ENCODE data around the gene TMEM256.
A peak's percentile ranks its signal among the peaks of the same experiment; 100 is the strongest.
"Not testable (repeated sequence)": the region's sequence is repeated elsewhere in the genome, so short reads cannot be mapped to it uniquely, and the experiment has no call there.

TMEM256 gene

DNA sequence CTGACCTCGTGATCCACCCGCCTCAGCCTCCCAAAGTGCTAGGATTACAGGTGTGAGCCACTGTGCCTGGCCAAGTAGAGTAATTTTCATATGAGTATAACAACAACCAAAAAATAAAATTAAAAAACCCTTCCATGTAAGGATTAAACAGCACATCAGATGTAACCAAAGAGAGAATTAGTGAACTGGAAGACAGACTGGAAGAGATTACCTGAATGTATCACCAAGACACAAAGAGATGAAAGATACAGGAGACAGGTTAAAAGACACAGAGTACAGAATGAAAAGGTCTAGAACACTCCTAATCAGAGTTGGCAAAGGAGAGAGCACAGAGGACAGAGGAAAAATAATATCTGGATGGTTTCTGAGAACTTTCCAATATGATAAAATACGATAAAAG, 24.8 kb downstream of the TMEM256 start:
- no peak for DNase-seq (ENCODE audit: insufficient read length)
- FAIRE-seq = no peak
- TF ChIP-seq POLR2AphosphoS5 (IDR thresholded peaks at IDR 0.05; ENCODE audit: low read depth, low read length) (no peak), TAF1 (IDR thresholded peaks at IDR 0.05; ENCODE audit: borderline replicate concordance, low read depth, low read length) (no peak)

DNA sequence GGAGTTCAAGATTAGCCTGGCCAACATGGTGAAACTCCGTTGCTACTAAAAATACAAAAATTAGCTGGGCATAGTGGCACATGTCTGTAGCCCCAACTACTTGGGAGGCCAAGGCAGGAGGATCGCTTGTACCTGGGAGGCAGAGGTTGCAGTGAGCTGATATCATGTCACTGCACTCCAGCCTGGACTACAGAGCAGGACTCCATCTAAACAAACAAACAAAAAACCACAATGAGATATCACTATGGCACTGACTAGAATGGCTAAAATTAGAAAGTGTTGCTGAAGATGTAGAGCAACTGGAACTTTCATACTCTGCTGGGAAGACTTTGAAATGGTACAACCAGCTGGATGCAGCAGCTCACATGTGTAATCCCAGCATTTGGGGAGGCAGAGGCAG, 29.5 kb downstream of the TMEM256 start:
- DNase-seq (ENCODE audit: insufficient read length) (no peak), FAIRE-seq (no peak)
- TF ChIP-seq POLR2AphosphoS5 (IDR thresholded peaks at IDR 0.05; ENCODE audit: low read depth, low read length) (no peak), POLR2A (IDR thresholded peaks at IDR 0.05; ENCODE audit: low read depth, low read length) (no peak), TAF1 (IDR thresholded peaks at IDR 0.05; ENCODE audit: borderline replicate concordance, low read depth, low read length) (no peak)

DNA sequence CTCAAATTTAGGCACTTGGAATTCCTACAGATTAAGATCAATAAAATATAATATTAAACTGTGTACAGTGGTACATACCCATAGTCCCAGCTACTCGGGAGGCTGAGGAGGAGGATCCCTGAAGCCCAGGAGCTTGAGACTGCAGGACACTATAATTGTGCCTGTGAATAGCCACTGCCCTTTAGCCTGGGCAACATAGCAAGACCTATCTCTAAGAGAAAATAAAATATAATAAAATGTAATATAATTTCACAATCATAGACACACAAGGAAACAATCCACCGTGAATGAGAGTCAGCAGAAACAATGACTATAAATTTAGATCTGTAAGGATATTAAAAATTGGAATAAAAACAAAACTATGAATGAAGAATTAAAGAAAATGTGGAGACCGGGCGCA, 33.0 kb downstream of the TMEM256 start:
- TF ChIP-seq POLR2AphosphoS5 (IDR thresholded peaks at IDR 0.05; ENCODE audit: low read depth, low read length) (no peak), TAF1 (IDR thresholded peaks at IDR 0.05; ENCODE audit: borderline replicate concordance, low read depth, low read length) (no peak), POLR2A (IDR thresholded peaks at IDR 0.05; ENCODE audit: low read depth, low read length) (no peak)
- FAIRE-seq (no peak), DNase-seq (ENCODE audit: insufficient read length) (no peak)

DNA sequence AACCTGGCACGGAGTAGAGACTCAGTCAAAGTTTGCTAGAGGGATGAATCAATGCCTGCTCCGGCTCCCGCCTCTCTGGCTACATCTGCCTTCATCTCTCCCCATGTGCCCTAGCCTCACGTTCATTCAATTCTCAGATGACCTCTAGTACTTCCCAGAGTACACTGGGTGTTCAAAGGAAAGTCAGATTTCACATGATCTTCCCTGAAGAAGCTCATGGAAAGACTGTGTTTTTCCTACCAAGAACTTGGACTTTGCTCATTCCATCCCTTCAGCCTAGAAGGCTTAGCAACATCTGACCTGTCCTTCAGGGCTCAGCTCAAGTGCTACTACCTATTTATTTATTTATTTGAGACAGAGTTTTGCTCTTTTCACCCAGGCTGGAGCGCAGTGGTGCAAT, 34.1 kb downstream of the TMEM256 start:
- FAIRE-seq = no peak
- no peak for DNase-seq (ENCODE audit: insufficient read length)
- no peak for TF ChIP-seq POLR2AphosphoS5 (IDR thresholded peaks at IDR 0.05; ENCODE audit: low read depth, low read length)
- no peak for TF ChIP-seq TAF1 (IDR thresholded peaks at IDR 0.05; ENCODE audit: borderline replicate concordance, low read depth, low read length)
- no peak for TF ChIP-seq POLR2A (IDR thresholded peaks at IDR 0.05; ENCODE audit: low read depth, low read length)

DNA sequence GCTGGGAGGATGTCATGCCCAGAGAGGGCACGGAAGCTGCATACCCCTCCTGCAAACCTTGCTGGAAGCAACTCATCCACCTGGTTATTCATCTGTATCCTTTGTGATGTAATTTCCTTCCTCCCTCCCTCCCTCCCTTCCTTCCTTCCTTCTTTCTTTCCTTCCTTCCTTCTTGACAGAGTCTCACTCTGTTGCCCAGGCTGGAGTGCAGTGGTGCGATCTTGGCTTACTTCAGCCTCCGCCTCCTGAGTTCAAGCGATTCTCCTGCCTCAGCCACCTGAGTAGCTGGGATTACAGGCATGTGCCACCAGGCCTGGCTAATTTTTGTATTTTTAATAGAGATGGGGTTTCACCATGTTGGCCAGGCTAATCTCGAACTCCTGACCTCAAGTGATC, 35.3 kb downstream of the TMEM256 start:
- DNase-seq (ENCODE audit: insufficient read length); FAIRE-seq: not testable (repeated sequence)

DNA sequence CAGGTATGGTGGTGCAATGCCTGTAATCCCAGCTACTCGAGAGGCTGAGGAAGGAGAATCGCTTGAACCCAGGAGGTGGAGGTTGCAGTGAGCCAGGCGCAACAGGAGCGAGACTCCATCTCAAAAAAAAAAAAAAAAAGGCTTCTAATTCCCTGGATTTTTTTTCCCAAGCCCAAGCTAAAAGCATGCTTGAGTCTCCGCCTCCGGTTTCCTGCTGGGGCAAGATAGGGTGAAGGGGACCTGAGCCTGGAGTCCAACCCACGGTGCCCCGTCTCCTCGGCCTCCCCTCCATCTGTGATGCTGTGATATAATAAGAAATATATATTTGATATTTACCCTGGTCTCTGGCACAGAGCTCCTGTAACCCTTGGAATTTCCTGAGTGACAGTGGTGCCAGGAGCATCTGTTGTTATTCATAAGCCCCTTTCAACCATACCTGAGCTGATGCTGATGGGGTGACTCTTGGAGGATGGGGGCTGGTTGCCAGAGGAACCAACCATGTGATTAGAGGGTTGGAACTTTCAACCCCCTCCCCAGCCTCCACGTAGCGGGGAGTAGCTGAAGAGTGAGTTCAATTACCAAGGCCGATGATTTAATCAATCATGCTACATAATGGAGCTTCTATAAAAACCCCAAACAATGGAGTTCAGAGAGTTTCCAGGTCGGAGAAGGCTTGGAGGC, 35.8 kb downstream of the TMEM256 start:
- no peak for DNase-seq (ENCODE audit: insufficient read length)
- TF ChIP-seq POLR2AphosphoS5 (IDR thresholded peaks at IDR 0.05; ENCODE audit: low read depth, low read length) = no peak
- no peak for TF ChIP-seq POLR2A (IDR thresholded peaks at IDR 0.05; ENCODE audit: low read depth, low read length)
- no peak for TF ChIP-seq TAF1 (IDR thresholded peaks at IDR 0.05; ENCODE audit: borderline replicate concordance, low read depth, low read length)
- no peak for FAIRE-seq

DNA sequence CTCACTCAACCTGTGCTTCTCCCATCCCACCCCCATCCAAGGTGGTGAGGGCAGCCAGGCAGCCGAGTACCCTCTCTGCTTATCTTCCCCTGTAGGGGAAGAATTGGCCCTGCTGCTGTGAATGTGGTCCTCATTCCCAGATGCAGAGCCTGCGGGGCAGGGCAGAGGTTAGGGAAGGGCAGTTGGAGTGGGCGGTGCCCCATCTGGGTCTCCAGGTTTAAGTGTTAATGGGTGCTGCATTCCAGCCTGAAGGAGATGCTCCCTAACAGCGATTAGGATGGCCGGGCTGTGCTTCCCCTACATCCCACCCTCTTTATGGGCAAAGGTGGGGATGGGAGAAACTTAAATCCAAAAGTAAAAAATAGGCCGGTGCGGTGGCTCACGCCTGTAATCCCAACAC, 36.8 kb downstream of the TMEM256 start:
- no peak for DNase-seq (ENCODE audit: insufficient read length)
- TF ChIP-seq TAF1 (IDR thresholded peaks at IDR 0.05; ENCODE audit: borderline replicate concordance, low read depth, low read length) = no peak
- no peak for TF ChIP-seq POLR2A (IDR thresholded peaks at IDR 0.05; ENCODE audit: low read depth, low read length)
- TF ChIP-seq POLR2AphosphoS5 (IDR thresholded peaks at IDR 0.05; ENCODE audit: low read depth, low read length) = no peak
- no peak for FAIRE-seq

DNA sequence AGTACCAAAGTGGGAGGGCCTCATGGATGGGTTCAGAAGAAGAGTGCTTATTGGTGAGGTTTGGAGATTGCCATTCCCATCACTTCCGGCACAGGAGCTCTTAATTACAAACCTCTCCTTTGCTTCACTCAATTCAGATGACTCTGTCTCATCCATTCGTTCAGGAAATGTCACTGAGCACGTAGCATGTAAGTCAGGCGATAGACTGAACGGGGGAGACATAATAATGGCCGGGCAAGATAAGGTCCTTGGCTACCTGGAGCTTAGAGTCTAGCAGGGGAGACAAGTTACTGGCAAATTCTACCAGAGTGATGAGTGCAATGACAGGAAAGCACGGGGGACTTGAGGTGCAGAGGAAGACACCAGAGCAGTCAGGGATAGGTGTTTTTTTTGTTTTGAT, 37.9 kb downstream of the TMEM256 start:
- DNase-seq (ENCODE audit: insufficient read length); FAIRE-seq: not testable (repeated sequence)

DNA sequence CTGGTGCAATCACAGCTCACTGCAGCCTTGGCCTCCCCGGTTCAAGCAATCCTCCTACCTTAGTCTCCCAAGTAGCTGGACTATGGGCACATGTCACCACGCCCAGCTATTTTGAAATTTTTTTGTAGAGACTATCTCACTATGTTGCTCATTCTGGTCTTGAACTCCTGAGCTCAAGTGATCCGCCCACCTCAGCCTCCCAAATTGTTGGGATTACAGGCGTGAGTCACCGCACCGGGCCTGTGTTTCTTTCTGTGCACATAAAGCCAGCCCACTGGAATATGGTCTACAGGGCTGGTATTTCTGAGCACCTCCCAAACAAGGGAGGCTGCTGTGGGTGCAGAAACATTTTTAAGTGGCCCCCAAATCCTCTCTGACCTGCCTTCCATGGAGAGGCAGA, 40.6 kb downstream of the TMEM256 start:
- no peak for TF ChIP-seq POLR2AphosphoS5 (IDR thresholded peaks at IDR 0.05; ENCODE audit: low read depth, low read length)
- TF ChIP-seq TAF1 (IDR thresholded peaks at IDR 0.05; ENCODE audit: borderline replicate concordance, low read depth, low read length) = no peak
- no peak for TF ChIP-seq POLR2A (IDR thresholded peaks at IDR 0.05; ENCODE audit: low read depth, low read length)
- DNase-seq (ENCODE audit: insufficient read length) = no peak
- no peak for FAIRE-seq

DNA sequence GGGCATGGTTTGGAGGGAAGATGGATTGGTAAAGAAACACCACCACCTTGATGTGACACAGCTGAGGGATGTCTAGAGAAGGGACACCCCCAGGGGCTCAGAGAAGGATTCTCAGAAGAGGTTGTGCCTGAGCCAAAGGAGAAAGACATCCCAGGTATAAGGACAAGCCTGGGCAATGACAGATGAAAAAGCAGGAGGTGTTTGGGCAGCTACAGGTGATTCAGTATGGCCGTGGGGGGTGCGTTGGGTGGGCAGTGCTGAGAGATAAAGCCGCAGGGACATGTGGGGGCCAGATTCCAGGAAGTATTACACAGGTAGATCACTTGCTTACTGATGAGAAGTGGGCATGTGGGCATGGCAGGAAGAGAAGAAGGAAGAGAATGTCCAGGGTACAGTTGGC, 42.0 kb downstream of the TMEM256 start:
- DNase-seq (ENCODE audit: insufficient read length) = no peak
- no peak for TF ChIP-seq POLR2A (IDR thresholded peaks at IDR 0.05; ENCODE audit: low read depth, low read length)
- FAIRE-seq = no peak

DNA sequence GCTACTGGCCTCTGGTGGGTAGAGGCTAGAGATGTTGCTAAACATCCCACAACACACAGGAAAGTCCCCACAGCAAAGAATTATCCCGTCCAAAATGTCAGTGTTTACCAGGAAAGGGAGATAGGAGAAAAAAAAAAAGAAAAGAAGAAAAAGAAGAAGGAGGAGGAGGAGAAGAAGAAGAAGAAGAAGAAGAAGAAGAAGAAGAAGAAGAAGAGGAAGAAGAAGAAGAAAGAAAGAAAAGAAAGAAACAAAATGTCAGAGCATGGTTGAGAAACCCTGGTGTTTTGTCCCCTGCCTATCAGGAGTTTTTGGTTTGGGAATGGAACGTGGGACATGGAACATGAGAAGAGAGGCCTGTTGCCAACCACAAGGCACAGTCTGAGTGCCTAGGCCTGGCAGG, 46.5 kb downstream of the TMEM256 start:
- TF ChIP-seq POLR2A (IDR thresholded peaks at IDR 0.05; ENCODE audit: low read depth, low read length) (no peak), TAF1 (IDR thresholded peaks at IDR 0.05; ENCODE audit: borderline replicate concordance, low read depth, low read length) (no peak), POLR2AphosphoS5 (IDR thresholded peaks at IDR 0.05; ENCODE audit: low read depth, low read length) (no peak)
- no peak for FAIRE-seq
- DNase-seq (ENCODE audit: insufficient read length) = no peak

DNA sequence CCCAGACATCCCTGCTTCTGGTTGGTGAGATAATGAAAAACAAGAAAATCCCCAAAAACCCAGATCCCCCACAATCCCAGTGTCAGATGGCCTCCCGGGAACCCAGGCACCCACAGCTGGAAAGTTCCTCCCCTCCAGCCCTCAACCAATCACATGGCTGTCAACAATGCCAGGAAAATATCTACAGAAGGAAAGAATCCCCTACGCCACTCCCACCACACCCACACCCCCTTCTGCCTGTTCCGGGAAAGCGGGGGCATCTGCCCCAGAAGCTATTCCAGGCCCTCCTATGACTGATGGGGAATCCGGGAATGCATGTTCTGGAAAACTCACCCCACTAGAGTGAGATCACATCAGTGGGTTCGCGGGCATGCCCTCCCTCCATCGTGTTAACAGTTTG, 47.1 kb downstream of the TMEM256 start:
- TF ChIP-seq POLR2A (IDR thresholded peaks at IDR 0.05; ENCODE audit: low read depth, low read length) = no peak
- TF ChIP-seq POLR2AphosphoS5 (IDR thresholded peaks at IDR 0.05; ENCODE audit: low read depth, low read length) = no peak
- no peak for TF ChIP-seq TAF1 (IDR thresholded peaks at IDR 0.05; ENCODE audit: borderline replicate concordance, low read depth, low read length)
- FAIRE-seq (no peak), DNase-seq (ENCODE audit: insufficient read length) (no peak)

DNA sequence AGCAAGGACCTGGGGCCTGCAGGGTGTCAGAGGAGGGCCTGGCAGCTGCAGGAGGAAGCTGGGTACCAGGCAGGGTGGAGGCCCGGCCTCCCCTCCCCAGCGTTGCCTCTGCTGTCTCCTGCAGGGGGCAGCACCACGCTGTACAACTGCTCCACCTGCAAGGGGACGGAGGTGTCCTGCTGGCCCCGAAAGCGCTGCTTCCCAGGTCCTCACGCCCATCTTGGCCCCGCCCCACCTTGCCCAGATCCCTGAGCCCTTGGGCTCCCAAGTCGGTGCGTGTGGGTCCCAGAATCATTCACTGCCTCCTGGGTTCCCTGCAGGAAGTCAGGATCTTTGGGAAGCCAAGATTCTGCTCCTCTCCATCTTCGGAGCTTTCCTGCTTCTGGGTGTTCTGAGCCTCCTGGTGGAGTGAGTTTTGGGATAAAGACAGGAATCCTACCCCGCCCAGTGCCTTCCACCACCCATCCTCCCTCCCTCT, 47.8 kb downstream of the TMEM256 start:
- FAIRE-seq = peak; percentile 100
- DNase-seq (ENCODE audit: insufficient read length) = peak; percentile 85
- TF ChIP-seq POLR2A (IDR thresholded peaks at IDR 0.05; ENCODE audit: low read depth, low read length) = no peak
- no peak for TF ChIP-seq POLR2AphosphoS5 (IDR thresholded peaks at IDR 0.05; ENCODE audit: low read depth, low read length)
- TF ChIP-seq TAF1 (IDR thresholded peaks at IDR 0.05; ENCODE audit: borderline replicate concordance, low read depth, low read length) = no peak

Data from GM12892 (cell line).